Panc1 (cell line): ENCODE measurements around the gene LEMD2.
"Not testable (repeated sequence)": the region's sequence is repeated elsewhere in the genome, so short reads cannot be mapped to it uniquely, and the experiment has no call there.

Experiments used
- REST ChIP-seq, 2 experiments: IDR thresholded peaks; 2 replicates each; pipeline ENCODE4 v1.6.1; 2011 to 2012; ENCODE audit warnings: low read depth in 2 of 2, control low read depth in 1 of 2, low read length in 1 of 2, mild to moderate bottlenecking in 1 of 2, moderate library complexity in 1 of 2; ENCODE audit not compliant: insufficient read depth in 1 of 2
- TF ChIP-seq, protein P1 (sequence below): fragments of 450-650 bp; IDR thresholded peaks from 2 replicates; pipeline ENCODE4 v1.5.1; 2017; ENCODE audit warnings: mild to moderate bottlenecking

DNA sequence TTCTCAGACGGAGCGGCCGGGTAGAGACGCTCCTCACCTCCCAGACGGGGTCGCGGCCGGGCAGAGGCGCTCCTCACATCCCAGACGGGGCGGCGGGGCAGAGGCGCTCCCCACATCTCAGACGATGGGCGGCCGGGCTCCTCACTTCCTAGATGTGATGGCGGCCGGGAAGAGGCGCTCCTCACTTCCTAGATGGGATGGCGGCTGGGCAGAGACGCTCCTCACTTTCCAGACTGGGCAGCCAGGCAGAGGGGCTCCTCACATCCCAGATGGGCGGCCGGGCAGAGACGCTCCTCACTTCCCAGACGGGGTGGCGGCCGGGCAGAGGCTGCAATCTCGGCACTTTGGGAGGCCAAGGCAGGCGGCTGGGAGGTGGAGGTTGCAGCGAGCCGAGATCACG lies 43.9 kb upstream of the LEMD2 start:
- TF ChIP-seq, protein P1, sequence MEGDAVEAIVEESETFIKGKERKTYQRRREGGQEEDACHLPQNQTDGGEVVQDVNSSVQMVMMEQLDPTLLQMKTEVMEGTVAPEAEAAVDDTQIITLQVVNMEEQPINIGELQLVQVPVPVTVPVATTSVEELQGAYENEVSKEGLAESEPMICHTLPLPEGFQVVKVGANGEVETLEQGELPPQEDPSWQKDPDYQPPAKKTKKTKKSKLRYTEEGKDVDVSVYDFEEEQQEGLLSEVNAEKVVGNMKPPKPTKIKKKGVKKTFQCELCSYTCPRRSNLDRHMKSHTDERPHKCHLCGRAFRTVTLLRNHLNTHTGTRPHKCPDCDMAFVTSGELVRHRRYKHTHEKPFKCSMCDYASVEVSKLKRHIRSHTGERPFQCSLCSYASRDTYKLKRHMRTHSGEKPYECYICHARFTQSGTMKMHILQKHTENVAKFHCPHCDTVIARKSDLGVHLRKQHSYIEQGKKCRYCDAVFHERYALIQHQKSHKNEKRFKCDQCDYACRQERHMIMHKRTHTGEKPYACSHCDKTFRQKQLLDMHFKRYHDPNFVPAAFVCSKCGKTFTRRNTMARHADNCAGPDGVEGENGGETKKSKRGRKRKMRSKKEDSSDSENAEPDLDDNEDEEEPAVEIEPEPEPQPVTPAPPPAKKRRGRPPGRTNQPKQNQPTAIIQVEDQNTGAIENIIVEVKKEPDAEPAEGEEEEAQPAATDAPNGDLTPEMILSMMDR = not testable (repeated sequence)
- not testable (repeated sequence) for TF ChIP-seq REST (IDR thresholded peaks at IDR 0.05; ENCODE audit: insufficient read depth in 1 of 2, low read depth in 2 of 2, low read length in 1 of 2)
